NCI-H2081 treated with DMSO at 0.1 percent for 48 hours (cell line): Measurements from ENCODE around the gene CABCOCO1.

ENCODE experiments used
- DNase-seq: peaks from one replicate; lab custom pipeline; 2025; lab: John Stamatoyannopoulos, UW

Gene CABCOCO1

DNA sequence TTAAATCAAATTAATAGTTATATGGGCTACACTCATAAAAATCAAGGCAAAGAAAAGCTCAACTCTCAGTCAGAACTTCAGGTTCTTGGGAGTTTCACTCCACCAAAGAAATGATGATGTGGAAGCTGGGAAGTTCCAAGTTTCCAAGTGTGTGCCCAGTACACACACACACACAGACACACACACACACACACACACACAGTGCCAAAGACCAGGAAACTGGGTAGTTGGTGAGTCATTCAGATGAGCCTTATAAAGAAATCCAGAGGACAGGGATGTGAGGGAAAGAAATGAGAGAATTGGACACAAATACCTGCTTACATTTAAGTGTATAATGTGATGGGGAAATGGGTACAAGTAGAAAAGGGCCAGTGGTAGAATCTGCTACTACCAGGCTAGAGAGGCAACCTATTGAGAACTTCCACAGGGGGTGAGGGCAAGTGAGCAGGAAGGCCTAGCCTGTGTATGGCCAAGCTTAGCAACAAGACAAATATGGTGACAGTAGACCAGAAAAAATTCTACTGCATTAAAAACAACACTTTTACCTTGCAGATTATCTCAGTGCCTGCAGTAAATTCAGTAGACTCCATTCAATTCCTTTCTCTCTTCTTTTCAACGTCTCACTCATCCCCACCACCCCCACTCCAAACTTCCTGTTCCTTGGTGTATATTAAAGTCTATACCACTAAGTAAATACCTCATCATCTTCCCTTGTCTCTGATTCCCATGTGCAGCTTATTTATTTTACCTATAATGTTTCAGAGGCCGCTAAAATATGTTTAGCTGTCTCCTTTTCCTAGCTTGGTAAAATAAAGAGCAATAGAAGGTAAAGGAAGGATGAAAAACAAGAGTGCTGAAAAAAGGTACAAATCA lies 95.0 kb downstream of the CABCOCO1 start:
- DNase-seq = no peak

DNA sequence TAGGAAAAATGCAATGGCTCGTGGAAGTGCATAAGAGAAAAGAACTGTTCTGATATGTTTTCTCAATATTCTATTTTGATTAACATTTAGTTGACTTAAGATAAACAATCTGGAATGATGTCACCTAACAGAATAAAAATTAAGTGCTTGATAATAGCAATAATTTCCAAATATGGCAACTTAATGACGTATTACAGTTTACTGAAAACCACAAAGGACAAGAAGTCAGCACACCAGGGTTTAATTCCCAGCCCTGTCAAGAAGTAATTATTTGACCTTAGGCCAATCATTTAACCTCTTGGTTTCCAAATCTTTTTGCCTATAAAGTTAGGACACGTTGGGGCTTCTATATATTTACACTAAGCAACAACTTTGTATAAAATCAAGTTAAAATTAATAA lies 95.7 kb downstream of the CABCOCO1 start:
- no peak for DNase-seq

DNA sequence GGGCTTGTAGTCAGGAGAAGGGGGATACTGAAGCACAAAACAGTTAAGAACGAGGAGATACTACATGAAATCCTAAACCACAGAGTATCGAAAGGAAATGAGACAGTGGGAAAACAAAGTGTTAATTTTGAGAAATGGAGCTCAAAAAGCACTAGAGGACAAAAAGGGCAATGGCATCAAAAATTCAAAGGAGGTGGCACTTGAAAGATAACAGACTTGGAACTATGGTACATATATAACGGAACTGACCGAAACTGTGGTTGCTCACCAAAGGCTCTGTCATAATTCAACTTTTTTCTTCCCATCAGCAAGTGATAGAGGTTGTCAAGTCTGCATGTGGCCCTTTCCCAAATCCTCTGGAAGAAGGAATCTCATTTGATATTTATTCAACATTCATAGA lies 97.0 kb downstream of the CABCOCO1 start:
- no peak for DNase-seq

DNA sequence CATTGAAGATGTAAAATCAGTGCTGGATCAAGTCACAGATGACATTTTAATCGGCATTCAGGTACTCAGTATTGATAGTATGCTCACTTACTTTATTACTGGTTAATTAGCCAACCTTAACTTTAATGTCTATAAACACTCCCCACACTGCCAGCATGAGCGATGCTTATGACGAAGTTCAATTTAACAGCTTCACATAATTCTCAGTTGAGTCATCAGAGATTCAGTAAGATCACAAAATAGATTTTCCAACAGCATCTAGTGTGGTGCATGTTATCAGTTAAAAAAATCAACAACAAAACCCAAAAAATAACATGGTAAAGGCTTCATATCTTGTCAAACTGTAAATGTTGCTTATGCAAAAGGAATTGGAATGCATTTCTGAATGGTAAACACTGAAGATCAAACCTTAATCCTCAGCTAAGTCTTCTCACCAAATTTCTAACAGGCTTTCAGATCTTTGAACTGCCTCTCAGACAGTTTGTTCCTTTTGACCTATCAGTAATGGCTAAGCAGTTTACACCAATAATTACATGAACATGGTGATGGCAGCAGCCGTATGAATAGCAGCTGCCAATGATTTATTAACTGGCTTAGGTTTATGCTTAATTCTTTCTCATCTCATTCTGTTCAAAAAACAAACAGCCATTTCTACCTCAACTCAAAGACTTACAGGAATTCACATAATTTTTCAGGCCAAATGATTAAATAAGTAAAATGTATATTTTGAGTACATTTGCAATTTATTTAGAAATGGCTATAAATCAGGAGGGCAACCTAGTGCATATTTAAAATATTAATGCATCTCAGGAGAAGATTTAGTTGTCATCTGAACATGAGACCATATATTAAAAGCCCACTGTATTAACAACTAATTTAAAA lies 98.5 kb downstream of the CABCOCO1 start:
- no peak for DNase-seq

DNA sequence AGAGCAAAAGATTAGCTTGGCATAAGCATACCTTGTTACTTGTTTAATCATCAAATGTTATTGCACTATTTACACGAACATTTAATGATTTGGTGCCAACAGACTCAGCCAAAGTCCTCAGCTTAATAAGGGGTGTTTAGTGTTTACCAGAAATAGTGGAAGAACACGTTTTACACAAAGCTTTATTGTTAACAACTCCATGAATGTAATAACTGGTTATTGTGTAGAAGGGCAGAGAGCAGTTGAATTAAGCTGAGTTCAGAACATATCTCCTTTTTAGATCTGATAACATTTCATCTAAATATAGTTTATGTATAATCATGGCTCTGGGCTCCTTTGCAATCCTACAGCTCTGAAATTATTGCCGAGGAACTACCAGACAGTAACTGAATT lies 99.1 kb downstream of the CABCOCO1 start:
- peak; percentile 15 for DNase-seq

DNA sequence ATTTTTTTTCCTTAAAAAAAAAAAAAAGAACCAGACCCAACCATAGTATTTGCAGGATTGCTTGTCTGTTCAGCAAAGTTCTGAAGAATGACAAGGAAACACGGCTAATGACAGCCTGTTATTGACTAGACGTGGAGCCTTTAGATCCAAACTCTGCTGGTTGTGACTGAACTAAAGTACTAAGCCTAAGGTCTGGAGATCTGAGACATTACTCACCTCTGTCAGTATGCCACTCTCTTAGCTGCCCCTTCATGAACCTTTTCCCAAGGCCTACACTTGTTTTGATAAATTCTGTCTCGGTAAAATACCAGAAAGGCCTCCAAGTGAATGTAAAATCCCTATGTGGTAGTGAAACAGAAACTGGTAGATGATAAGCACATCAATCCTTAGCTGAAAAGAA lies 101.0 kb downstream of the CABCOCO1 start:
- no peak for DNase-seq

DNA sequence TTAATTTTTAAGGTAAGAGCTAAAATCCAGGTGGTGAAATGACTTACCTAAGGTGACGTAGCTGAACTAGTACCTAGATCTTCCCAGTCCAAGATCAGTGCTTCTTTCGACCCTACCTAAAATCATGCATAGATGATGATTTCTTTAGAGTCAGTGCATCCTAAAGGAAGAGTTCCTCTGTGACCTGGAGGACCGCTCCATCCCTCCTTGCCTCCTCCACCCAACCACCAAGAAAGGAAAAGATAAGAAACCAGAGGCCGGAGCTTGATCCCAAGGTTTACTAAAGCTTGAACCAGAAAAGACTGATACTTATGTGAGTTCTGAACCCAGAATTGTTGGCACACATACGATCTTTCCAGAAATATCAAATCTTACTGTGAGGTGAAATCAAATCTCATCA lies 101.8 kb downstream of the CABCOCO1 start:
- DNase-seq = no peak

DNA sequence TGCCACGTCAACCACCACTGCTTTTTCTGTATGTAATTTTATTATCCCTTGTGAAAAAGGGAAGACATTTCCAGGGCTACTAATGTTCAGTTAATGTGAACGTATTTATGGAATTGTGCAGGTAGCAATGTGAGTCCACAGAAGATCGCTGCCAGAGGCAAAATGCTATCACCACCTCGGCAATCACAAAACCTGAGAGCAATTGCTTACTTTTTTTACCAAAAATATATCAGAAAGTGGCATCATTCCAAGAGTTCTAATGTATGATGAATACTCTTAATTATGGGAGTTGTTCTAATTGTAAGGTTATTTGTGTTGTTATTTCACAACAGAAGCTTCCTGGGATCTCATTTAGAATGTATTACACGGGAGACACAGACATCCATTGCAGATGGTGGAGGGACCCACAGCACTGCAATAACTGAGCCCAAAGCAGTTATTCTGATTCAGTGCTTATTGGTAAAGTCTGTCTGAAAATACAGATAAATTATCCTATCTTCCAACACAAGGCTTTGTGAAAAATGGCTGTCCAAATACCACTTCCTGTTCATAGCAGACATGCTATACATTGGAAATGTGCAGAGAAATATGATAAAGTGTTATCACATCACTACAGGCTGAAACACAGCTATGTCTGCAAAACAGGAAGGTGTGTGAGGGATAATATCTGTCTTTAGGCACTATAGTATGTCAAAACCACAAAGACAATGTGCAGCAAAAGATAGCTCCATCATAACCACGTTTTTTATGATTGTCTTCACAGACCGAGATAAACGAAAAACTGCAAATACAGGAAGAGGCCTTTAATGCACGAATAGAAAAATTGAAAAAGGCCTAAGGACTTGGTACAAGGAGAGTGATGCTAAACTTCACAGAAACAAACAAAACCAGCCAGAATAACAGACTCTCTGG lies 102.7 kb downstream of the CABCOCO1 start:
- no peak for DNase-seq

DNA sequence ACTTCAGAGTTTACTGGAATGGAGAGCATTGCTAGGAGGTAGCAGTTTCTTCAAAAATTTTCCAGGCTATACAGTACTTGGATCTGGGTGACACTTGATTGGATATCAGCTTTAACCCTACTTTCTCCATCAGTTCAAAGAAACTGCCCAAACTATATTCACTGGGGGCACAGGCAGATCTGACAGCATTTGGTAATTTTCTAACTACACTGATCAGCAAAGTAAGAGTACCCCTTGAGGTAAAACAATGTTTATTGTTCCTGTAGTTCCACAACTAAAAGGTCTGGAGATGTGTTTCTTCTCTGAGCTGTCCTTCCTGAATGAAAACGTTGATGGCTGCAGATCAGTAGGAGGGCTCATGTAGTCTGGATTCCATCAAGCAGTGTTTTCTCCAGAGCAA lies 104.2 kb downstream of the CABCOCO1 start:
- no peak for DNase-seq

DNA sequence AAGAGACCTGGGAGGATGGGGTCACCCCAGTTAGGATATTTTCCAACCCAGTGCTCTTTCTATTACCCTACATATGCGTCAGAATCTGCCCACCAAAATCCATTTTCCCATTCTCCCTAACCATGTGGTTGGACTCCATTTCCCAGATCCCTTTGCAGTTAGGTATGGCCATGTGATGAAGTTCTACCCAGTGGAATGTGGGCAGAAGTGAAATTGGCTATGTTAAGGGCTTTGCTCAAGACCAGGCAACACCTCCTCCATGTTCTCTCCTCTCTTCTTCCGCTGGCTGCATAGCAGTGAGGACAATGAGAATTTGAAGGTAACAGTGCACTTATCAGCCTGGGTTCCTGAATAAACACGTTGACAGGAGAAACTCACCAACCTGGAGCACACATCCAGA lies 111.3 kb downstream of the CABCOCO1 start:
- DNase-seq = no peak

DNA sequence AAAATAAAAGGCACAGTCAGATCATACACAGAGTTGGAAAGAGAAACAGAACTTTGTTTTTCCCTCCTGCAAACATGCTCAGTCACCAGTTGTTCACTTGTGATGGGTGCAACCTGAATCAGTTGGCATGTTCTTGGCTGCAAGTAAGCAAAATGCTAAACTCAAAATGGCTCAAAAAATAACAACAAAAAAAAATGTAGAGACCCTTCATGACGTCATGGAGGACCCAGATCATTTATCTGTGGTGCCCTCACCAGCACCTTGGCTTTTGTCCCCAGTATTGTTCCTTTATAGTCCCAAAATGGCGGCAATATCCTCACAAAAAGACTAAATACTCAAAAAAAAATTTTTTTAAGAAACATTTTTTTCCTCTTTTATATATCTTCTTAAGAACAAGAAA lies 112.4 kb downstream of the CABCOCO1 start:
- DNase-seq = no peak

DNA sequence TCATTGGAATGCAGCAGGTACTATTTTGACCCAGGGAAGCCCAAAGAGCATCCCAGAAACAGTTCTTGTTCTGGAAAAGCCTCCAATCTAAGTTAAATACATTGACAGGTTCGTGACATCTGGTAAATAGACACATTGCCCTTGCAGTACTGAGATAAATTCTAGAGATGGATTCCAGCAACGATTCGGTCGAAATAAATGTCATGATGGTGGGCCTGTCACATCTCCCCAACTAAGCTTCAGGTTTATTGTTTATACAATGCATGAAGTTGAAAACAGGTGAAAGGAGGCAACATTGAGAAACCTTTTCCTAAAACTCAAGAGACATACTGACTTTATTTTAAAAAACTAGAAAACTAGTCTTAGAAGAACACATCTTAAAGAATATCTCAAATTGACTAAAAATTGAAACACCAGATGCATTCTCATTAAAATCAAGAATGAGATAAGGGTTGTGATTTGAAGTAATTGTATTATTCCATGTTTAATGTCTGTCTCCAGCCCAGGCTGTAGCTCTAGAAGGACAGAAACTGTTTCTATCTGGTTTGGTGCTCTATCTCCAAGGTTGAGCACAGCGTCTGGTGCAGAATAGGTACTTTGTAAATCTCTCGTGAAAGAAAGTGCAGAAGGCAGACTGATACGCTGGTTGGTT lies 114.0 kb downstream of the CABCOCO1 start:
- DNase-seq = no peak

DNA sequence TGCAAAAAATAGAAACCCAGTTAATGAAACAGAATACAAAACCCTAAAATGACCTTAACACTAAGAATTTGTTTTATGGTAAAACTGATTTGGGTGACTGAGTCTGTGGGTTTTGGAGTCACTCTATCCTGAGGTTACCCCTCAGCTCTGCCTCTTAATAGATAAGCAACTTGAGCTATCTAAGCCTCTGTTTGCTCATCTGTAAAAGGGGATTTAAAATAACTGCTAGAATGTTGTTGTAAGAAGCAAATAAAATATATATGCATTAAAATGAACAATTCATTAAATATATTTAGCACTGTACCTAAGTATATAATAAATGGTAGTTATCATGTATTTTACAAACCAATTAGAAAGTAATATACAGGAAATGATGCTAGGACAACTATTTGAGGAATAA lies 115.4 kb downstream of the CABCOCO1 start:
- no peak for DNase-seq

DNA sequence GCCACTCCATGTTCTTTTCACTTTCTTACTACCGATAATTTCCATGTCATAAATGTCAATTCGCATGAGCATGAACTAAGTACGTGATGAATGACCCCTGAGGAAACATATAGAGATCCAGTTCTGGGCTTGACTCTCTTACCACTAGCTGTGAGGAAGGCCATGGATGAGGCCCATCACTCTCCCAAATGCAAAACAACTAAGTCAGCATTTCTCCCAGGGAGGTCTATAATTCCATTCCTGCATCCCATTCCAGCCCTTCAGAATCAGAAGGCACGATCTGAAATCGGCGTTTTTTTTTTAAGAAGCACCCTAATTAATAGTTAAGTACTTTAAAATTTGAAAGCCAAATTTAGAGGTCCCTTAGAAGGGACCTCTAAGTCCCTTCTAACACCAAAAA lies 116.5 kb downstream of the CABCOCO1 start:
- DNase-seq = no peak

DNA sequence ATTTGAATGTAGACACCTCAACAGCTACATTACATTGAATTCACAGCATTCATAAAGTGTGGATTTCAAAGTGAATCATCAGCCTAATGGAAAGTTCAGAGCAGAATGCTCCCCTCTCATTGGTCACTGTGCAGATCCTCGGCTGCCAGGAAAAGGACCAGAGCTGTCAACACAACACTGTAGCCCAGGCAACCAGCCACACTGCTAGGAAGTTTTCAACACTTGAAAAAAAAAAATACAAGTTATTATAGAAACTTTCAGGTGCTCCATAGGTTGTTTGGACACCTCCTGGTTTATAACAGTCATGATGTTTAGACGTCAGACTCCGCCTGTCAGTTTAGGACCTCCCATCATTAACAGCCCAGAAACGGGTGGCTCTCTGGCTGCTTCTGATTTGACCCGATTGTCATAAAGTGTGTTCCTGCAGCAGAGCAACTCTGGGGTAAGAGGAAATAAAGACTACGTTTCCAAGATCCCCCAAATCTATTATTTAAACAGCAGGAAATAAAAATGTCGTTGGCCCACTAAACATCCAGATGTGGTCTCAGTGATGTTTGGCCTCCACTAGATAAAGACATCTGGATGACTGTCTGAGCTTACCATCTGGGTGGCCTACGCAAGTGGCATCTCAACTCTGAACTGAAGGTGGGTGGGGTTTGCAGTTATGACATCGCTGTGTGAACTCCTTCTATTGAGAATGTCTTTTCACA lies 117.4 kb downstream of the CABCOCO1 start:
- no peak for DNase-seq

DNA sequence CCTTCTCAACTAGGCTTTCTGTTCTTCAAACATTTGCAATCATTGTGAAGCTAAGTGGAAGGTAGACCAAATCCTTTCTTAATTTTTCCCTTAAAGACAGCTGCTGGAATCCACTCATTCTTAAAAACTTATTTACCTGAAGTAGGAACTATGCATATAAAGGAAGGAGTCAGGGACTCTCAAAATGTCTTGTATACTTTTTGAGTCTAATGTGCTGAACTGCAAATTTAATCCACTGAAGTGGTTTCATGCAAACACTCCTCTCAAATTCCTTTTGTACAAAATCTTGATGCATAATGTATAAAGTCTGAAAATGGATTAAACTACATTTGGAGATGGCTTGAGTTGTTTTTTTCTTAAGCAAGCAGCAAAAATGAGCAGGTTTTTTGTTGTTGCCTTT lies 118.0 kb downstream of the CABCOCO1 start:
- DNase-seq = no peak

DNA sequence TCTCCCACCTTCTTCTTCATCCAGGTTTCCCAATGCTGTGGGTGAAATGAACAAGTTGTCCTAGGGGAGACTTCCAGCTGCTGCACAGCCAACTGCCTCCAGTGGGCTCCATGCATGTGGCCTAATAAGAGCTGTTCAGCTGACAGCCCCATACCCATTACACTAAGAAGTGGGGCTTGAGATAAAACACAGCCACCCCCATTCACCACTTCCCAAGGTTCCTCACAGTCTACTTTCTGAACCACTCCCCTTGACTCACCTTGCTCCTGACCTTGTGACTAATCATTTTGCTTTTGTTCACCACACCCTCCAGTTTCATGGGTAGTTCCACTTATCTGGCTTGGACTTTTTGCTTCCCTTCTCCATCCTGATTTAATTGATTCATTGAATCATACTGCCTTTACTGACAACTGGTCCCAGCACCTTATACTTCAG lies 119.3 kb downstream of the CABCOCO1 start:
- no peak for DNase-seq

DNA sequence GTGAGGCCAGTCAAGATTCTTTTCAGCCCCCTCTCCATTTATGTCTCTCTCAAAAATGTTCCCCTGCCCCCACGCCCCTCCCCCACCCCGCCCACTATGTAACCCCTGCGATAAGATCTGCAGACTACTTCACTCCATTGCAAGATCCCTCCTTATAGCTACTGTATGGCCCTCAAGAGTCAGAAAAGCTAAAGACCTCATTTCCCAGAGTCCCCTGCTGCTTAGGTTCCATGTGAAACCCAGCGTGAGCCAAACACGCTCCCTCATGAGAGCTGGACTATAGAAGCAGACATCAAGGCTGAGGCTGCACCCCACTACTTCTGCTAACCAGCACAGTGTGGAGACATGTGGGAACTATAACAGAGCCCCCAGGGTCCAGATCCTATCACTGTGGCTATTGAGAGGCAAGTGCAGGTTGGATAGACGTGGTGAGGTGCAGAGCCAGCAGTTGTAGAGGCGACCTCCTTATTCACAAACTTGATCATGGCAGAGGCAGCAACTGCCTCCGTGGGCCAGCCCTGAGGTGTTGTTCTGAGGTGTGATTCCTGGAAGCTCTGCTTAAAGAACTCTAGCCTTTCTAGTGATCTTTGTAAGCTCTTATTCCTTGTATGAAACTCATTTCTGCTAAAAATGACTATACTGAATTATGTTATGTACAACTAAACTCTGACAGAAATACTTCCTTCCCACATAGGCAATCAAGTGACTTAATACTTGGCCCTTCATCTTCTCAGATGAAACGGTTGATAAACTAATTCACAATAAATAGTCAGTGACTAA lies 121.8 kb downstream of the CABCOCO1 start:
- no peak for DNase-seq

DNA sequence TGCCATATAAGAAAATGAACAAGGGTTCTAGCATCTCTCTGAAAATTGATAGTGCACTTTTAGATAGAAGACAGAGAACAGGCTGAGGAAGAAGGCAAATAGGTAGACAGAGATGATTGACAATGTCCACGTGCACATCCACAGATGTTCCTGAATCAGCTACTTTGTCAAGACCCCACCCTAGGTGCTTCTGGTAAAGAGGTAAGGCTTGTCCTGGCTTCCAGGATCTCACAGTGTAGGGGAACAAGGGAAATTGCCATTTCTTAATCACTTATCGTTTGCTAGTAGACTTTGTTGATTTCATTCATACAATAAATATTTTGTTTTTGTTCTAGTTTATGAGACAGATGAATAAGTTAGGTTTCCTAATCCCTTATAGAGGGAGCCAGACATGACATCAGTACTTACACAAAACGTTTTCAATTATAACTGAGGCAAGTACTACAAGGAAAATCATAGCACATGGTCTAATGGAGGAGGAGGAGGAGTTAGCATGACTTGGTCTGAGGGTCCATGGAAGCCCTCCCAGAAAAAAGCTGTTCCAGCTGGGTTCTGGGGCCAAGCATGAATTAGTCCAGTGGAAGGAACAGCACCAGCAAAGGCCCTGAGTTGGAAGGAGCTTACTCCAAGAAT lies 122.9 kb downstream of the CABCOCO1 start:
- no peak for DNase-seq

DNA sequence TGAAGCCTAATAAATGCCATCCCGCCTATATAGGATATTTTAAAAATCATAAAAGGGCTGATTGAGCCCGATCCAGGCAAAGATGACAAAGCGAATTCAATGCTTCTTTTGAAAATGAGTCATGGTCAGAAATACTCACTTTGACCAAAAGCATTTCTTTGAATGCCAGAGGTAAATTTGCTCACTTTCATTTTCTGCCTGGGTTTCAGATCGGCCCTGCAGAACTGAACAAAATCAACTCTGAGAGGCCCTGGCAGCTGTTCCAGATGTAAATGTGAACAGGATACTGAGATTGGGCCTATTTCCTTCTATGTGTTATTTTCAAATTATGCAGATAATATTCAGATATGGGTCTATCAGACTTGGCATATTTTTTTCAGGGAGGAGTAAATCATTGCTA lies 124.0 kb downstream of the CABCOCO1 start:
- no peak for DNase-seq
